AG04450 (cell line): ENCODE measurements around the gene LRRFIP2. TPM values are rescaled to one million over a fixed set of nuclear protein-coding genes. Genes with fewer than 3 reads are reported as not detected.

Source experiments
- CTCF ChIA-PET: fragments of 300-600, 350-600 bp; formaldehyde crosslinking; extraction: SDS; loops from one replicate; lab custom pipeline; 2022; ENCODE audit warnings: antibody characterized with exemption, inconsistent platforms; lab: Charles Lee
- POLR2A ChIA-PET: fragments of 350-600 bp; formaldehyde crosslinking; extraction: SDS; loops from one replicate; lab custom pipeline; 2021; ENCODE audit warnings: antibody characterized with exemption, inconsistent platforms; lab: Yijun Ruan, JAX
- DNase-seq: peaks from one replicate; pipeline ENCODE4 v3.0.0-alpha.2; 2011; ENCODE audit warnings: low read depth, low spot score
- H3K27ac ChIP-seq: one replicate; pipeline ENCODE4 v1.5.1; 2012; ENCODE audit warnings: low read depth, low read length, control low read depth
- H3K27me3 ChIP-seq: one replicate; pipeline ENCODE4 v1.6.0; 2012; ENCODE audit warnings: low read length; ENCODE audit not compliant: control insufficient read depth, insufficient read depth
- H3K4me3 ChIP-seq: 2 replicates; pipeline ENCODE4 v1.5.1; 2011; ENCODE audit warnings: mild to moderate bottlenecking, low read depth, low read length, control low read depth
- H3K9me3 ChIP-seq: 2 replicates; pipeline ENCODE4 v1.5.1; 2012; ENCODE audit warnings: low read length; ENCODE audit not compliant: control insufficient read depth, insufficient read depth
- polyA plus RNA-seq: library from polyadenylated mRNA; depleted of rRNA; stranded (reverse); fragments of >200 nt; gene quantifications from 2 replicates; pipeline ENCODE4 v1.2.3, GENCODE V29; 2011
- TF ChIP-seq, protein P1 (sequence below): IDR thresholded peaks from 2 replicates; pipeline ENCODE4 v1.5.1; 2011; ENCODE audit warnings: low read depth, low read length, control low read depth, inconsistent platforms

Gene LRRFIP2
- polyA plus RNA-seq, 1 experiment = 52.7 TPM

DNA sequence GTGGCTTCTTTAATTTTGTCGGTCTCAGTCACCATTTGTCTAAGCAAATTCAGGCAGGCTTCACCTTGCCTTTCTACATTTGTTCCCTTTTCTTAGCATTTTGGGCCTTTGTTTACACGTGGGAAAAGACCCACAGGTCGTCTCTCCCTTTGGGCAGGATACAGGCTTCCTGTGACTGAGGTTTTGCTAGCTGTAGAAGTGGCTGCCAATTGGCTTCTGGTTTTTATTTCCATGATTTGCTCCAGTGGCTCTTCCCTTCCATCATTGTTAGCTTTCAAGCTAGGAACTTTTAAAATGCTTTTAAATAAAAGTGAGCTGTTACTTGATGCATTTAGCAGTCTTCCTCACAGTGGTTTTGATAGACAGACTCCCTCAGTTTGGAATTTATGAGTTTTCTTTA is 143.8 kb downstream of the LRRFIP2 start:
- no peak overlapping the region for H3K27ac ChIP-seq
- H3K9me3 ChIP-seq = peaks cover 2% of the 10 kb centered on the region
- H3K4me3 ChIP-seq = no peak overlapping the region
- POLR2A ChIA-PET = interaction anchor here (0.7 kb wide), 1 partner anchor 10 kb away, joined by 3 read pairs; no protein-coding TSS in a partner anchor
- TF ChIP-seq, protein P1, sequence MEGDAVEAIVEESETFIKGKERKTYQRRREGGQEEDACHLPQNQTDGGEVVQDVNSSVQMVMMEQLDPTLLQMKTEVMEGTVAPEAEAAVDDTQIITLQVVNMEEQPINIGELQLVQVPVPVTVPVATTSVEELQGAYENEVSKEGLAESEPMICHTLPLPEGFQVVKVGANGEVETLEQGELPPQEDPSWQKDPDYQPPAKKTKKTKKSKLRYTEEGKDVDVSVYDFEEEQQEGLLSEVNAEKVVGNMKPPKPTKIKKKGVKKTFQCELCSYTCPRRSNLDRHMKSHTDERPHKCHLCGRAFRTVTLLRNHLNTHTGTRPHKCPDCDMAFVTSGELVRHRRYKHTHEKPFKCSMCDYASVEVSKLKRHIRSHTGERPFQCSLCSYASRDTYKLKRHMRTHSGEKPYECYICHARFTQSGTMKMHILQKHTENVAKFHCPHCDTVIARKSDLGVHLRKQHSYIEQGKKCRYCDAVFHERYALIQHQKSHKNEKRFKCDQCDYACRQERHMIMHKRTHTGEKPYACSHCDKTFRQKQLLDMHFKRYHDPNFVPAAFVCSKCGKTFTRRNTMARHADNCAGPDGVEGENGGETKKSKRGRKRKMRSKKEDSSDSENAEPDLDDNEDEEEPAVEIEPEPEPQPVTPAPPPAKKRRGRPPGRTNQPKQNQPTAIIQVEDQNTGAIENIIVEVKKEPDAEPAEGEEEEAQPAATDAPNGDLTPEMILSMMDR = no peak
- no peak for DNase-seq
- no peaks in the 10 kb centered on the region for H3K27me3 ChIP-seq
- CTCF ChIA-PET = no interaction called here

- TF ChIP-seq, protein P1 = no peak
- ChIA-PET CTCF (interaction anchor here (0.6 kb wide), 1 partner anchor 38 kb away, joined by 5 read pairs; no protein-coding TSS in a partner anchor), POLR2A (no interaction called here)
- H3K9me3 ChIP-seq = no peaks in the 10 kb centered on the region; the same call in 1 of the 2 replicates
- H3K27me3 ChIP-seq = no peaks in the 10 kb centered on the region
- no peak for DNase-seq
- no peak overlapping the region for H3K27ac ChIP-seq
- no peak overlapping the region for H3K4me3 ChIP-seq
These were observed 144.7 kb downstream of the LRRFIP2 start for GRCh38 chr3:37029516-37030163.

DNA sequence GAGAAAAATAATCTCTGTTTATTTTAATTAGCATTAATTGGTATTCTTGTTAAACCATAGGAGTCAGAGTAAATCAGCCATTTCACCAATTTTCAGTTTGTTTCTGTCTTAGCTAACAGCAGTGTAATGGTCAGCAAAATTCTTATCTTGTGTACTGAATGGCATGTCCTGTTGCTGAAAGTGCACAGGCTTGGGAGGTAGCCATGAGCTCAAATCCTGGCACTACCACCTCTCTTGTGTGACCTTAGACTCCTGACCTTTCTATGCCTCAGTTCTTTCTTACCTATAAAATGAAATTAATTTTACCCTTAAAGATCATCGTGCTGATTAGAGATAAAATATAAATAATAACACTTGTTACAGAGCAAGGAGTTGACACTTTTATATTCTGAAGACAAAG is 145.3 kb downstream of the LRRFIP2 start:
- H3K4me3 ChIP-seq = no peak overlapping the region
- ChIA-PET CTCF (interaction anchor here (0.6 kb wide), 1 partner anchor 39 kb away, joined by 5 read pairs; no protein-coding TSS in a partner anchor), POLR2A (no interaction called here)
- H3K9me3 ChIP-seq = no peaks in the 10 kb centered on the region; the same call in 1 of the 2 replicates
- TF ChIP-seq, protein P1 = no peak
- DNase-seq = no peak
- H3K27me3 ChIP-seq = no peaks in the 10 kb centered on the region
- H3K27ac ChIP-seq = no peak overlapping the region

- Histone ChIP-seq H3K27me3 (no peaks in the 10 kb centered on the region), H3K27ac (no peak overlapping the region), H3K9me3 (no peaks in the 10 kb centered on the region; the same call in 1 of the 2 replicates), H3K4me3 (no peak overlapping the region)
- CTCF ChIA-PET = interaction anchor here (1.2 kb wide), 1 partner anchor 185 kb away, joined by 4 read pairs; no protein-coding TSS in a partner anchor
- POLR2A ChIA-PET = no interaction called here
- DNase-seq = no peak
- TF ChIP-seq, protein P1 = no peak
These were observed 146.1 kb downstream of the LRRFIP2 start for GRCh38 chr3:37028329-37028728.

DNA sequence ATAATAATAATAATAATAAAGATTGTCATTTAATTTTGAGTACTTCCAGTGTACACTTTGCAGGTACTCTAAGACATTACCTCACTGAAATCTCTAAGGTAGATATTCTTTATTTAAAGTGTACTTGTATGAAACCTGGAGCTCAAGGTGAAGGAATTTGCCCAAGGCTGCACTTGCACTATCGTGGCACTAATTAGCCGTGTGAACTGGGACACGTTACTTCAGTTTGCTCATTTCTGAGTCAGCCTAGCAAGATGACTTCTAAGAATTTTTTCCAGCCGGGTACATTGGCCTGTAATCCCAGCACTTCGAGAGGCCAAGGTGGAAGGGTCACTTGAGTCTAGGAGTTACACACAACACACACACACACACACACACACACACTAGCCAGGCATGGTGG is 147.5 kb downstream of the LRRFIP2 start:
- POLR2A ChIA-PET = no interaction called here
- CTCF ChIA-PET = interaction anchor here (1.0 to 1.1 kb wide), 2 partner anchors 54 to 186 kb away, joined by 3 read pairs; no protein-coding TSS in a partner anchor
- TF ChIP-seq, protein P1 = no peak
- no peak overlapping the region for H3K27ac ChIP-seq
- H3K4me3 ChIP-seq = no peak overlapping the region
- no peaks in the 10 kb centered on the region; the same call in 1 of the 2 replicates for H3K9me3 ChIP-seq
- H3K27me3 ChIP-seq = no peaks in the 10 kb centered on the region
- DNase-seq = no peak
